GM19463 (cell line): Measurements from ENCODE around the gene BTBD9.

ENCODE experiments used
- ATAC-seq: cut with Tn5 transposase; IDR thresholded peaks from one replicate; pipeline ENCODE4 v1.9.1; 2021; ENCODE audit warnings: mild to moderate bottlenecking, moderate library complexity; ENCODE audit not compliant: unreplicated experiment

BTBD9 gene

GRCh38 chr6:38156818-38157565, 482.7 kb downstream of the BTBD9 start:
- ATAC-seq = no peak

DNA sequence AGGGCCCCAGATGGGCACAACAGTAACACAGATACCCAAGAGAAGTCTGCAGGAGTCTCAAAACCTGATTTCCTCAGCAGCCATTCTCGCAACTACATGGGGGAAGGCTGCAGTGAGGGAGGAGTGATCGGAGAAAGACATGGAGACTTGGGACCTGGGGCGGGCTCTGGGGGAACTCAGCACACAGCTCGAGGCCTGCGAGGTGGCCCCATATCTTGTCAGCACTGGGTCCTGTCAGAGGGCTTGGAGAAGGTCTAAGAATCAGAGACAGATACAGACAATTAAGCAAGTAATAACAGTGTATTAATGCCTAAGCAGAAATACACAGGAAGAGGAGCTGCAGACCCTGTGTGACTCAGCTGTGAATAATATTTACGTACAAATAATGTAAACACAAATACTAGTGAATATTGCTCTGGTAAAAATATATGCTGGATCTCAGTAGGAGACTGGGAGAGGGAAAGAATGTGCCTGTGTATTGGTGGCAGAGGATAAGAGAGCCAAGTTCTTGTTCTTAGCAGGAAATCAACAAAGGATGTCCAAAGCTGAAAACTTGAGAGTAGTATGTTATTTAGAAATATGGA, 484.0 kb downstream of the BTBD9 start:
- ATAC-seq = no peak

- ATAC-seq = no peak
Observed at GRCh38 chr6:38155144-38155543, 484.6 kb downstream of the BTBD9 start.

- ATAC-seq = no peak
Observed at GRCh38 chr6:38154731-38155130, 485.0 kb downstream of the BTBD9 start.

- no peak for ATAC-seq
Observed at GRCh38 chr6:38153798-38154345, 485.9 kb downstream of the BTBD9 start.

DNA sequence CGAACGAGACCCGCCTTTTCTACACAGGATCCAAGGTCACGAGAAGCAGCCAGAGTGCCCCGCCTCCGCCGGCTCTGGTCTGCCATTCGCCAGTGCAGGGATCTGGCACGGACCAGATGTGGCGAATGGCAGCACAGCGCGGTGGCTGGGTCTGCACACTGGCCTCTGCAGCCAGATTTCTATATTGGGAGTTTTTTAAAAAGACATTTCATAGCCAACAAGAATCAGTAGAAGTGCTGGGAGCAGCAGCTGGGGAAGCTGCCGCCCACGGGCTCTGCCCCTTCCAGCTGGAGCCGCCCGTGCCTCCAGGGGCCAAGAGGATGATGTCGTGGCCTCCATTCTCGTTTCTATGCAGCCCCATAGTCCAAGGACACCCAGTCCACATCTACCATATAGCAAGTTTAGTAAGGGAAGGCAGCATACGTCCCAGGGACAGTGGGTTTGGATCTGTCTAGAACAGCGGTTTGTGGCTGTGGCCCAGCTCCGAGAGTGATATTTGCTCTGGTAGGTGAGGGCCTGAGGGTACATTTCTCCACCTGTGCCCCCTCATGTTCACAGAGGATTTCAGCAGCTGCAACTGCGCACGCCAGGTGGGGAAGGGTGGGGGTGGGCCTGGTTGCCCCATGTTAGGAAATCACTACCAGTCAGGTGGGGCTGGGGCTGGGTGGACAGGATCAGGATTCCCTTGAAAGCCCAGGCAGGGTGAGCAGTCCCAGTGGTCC, 486.5 kb downstream of the BTBD9 start:
- no peak for ATAC-seq

DNA sequence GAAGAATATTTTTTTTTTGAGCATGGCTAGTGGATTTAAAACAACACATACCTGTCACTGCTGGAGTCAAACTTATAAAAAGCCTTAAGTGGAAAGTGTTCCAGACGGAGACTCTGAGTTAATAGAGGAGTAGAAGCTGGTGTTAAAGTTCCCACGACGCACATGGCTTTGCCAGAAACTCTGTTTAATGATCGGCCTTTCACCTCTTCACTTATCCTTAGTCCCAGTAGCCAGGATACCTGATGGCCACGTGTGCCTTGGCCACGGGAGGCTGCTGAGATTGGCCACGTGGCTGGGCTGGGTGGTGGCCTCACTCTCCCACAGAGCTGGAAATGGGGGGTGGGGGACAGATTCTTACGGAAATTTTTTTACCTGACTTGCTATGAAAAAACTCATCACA, 487.1 kb downstream of the BTBD9 start:
- no peak for ATAC-seq

GRCh38 chr6:38151580-38152500, 487.9 kb downstream of the BTBD9 start:
- ATAC-seq = no peak

DNA sequence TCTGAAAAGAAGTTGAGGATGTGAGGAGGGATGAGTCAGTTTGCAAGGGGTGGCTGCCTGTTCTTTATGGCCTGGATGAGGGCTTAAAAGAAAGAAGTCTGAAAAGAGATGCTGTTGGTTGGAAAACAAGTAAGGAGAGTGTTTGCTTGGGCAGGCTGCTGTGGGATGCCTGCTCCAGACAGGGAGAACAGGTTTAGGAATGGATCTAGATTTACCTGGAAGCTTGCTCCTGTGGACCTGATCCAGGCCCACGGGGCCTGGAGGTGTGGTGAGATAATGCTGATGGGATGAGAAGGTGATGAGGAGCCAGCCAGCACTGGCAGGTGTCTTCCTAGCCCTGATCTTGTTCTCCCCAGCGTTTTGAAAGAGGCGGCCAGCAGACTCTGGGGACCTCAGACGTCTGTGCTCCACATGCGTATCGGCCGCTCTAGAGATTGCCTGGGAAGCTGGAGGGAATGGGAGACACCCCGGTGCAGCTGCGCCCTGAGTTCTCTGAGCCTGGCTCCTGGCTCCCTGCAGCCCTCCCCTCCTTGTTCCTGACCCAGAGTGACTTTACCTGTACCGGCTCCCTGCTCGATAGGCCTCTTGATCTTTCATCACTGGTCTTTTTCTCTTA, 488.9 kb downstream of the BTBD9 start:
- no peak for ATAC-seq

GRCh38 chr6:38150021-38150420, 489.7 kb downstream of the BTBD9 start:
- ATAC-seq = no peak

DNA sequence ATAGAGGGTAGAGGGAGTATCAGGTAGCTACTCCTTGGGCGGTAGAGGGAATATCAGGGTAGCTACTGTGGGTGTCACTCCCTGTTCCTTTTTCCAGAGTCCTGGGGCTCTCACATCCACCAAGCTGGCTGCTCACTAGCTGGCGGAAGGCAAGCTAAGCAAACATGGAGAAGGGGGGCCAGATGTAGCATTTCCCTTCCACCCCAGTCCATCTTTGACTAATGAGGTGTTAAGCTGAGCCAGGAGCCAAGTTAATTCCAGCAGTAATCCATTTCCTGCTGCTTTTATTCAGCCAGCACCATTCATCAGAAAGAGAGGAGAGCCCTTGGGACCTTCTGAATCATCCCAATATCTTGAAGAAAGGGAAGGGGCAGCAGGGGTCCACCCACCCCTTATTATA, 490.2 kb downstream of the BTBD9 start:
- no peak for ATAC-seq

- no peak for ATAC-seq
Observed at GRCh38 chr6:38148606-38149005, 491.1 kb downstream of the BTBD9 start.

DNA sequence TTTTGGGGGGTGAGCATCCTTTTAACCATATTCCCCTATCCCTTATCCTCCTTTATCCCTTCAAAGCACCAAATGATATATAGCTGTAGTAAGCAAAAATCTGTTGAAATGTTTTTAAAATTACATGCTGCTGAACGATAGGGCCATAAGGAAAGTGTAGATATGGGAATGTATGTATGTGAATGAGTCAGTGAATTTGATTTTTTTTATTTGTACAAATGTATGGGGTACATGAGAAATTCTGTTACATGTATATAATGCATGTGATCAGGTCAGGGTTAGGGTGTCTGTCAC, 493.0 kb downstream of the BTBD9 start:
- no peak for ATAC-seq

GRCh38 chr6:38146021-38146733, 493.6 kb downstream of the BTBD9 start:
- no peak for ATAC-seq

GRCh38 chr6:38144365-38144945, 495.3 kb downstream of the BTBD9 start:
- no peak for ATAC-seq

- ATAC-seq = no peak
Observed at GRCh38 chr6:38143191-38144150, 496.3 kb downstream of the BTBD9 start.

DNA sequence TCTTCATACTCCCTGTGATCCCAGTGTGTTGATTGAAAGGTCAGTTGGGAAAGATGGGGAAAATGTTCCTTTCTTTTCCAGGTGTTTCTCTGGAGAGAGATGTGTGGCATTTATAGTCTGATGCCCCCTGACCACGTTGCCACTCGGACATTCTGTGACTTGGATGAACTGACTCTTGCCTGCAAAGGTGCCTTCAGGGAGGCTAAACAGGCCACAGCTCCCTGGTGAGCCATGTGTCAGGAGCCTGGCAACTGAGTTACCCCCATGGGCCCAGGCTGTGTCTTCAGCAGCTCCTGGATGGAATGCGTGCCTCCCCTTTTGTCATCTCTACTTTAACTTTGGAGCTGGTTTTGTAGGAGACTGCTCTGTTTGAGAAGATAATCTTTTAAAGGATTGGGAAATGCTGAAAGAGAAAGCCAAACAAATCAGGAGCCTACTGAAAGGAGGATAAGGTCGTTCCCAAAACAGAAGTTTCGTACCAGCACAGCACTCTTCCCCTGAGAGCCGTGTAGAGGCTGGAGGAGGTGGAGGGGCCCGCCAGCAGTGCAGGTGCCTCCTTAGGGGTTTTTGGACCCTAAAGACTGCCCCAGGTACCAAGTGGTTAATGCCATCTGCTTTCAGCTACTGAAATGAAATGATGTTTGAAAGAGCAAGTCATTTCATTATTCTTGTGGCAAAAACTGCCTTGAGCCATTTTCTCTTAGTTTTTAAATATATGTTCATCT, 497.4 kb downstream of the BTBD9 start:
- ATAC-seq = no peak

DNA sequence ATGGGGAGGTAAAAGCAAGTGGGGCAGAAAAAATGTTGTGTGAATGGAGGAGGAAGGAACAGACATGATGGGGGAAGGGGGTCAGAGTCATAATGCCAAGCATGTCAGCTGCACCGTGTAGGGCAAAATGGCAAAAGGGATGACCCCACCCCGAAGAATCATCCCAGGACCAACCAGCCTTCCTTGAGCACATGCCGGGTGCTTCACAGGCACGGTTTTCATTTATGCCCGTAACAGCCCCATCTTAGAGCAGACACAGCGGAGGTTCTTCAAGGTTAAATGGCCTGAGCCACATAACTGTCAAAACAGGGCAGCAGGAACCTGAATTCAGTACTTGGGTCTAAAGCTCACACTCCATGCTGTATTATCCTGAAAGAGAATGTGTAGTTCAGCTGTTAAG, 498.0 kb downstream of the BTBD9 start:
- ATAC-seq = no peak
